Measurements from ENCODE around the gene USP30. TPM values are rescaled to one million over a fixed set of nuclear protein-coding genes. Genes with fewer than 3 reads are reported as not detected.

Gene USP30
- polyA plus RNA-seq, 4 donors = 24.1 to 26.9 (median 25.8) TPM

GRCh38 chr12:109120557-109120956 lies 68.2 kb downstream of the USP30 start:
- no peak for DNase-seq (ENCODE audit: low read depth in 4 of 4, low spot score in 3 of 4)

- DNase-seq (ENCODE audit: low read depth in 4 of 4, low spot score in 3 of 4) = no peak
These were observed 69.0 kb downstream of the USP30 start for GRCh38 chr12:109121346-109121880.

GRCh38 chr12:109124878-109125648 lies 72.7 kb downstream of the USP30 start:
- DNase-seq (ENCODE audit: low read depth in 4 of 4, low spot score in 3 of 4) = no peak

- no peak for DNase-seq (ENCODE audit: low read depth in 4 of 4, low spot score in 3 of 4)
These were observed 73.4 kb downstream of the USP30 start for GRCh38 chr12:109125791-109126190.

- no peak for DNase-seq (ENCODE audit: low read depth in 4 of 4, low spot score in 3 of 4)
These were observed 74.4 kb downstream of the USP30 start for GRCh38 chr12:109126784-109127183.

DNA sequence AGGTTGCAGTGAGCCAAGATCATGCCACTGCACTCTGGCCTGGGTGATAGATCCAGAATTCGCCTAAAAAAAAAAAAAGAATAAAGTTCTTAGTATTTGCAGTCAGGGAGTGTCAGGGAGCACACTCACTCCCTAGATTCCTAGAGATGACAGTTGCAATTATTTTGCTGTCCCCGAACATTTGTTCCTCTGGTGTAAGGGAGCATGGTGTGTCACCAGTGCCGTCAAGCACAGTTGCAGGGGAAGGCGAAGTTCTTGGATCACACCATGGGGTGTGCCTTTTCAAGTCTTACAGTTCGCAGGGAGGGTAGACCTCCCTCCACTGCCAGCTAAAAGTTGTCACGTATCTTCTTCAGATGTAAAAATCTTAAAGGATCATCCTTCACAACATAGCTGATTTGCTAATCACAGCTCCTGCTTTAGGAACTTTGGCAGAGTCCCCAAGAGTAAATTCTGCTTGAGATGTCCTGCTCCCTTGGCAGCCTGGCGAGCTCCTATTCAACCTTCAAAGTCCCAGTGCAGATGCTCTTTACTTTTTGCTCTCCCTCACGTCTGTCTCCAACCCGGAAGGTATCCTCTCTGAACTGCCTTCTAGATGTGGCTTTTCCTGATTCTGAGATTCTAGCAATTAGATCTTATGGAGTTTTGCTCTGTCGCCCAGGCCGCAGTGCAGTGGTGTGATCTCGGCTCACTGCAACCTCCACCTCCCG lies 75.3 kb downstream of the USP30 start:
- DNase-seq (ENCODE audit: low read depth in 4 of 4, low spot score in 3 of 4) = no peak

DNA sequence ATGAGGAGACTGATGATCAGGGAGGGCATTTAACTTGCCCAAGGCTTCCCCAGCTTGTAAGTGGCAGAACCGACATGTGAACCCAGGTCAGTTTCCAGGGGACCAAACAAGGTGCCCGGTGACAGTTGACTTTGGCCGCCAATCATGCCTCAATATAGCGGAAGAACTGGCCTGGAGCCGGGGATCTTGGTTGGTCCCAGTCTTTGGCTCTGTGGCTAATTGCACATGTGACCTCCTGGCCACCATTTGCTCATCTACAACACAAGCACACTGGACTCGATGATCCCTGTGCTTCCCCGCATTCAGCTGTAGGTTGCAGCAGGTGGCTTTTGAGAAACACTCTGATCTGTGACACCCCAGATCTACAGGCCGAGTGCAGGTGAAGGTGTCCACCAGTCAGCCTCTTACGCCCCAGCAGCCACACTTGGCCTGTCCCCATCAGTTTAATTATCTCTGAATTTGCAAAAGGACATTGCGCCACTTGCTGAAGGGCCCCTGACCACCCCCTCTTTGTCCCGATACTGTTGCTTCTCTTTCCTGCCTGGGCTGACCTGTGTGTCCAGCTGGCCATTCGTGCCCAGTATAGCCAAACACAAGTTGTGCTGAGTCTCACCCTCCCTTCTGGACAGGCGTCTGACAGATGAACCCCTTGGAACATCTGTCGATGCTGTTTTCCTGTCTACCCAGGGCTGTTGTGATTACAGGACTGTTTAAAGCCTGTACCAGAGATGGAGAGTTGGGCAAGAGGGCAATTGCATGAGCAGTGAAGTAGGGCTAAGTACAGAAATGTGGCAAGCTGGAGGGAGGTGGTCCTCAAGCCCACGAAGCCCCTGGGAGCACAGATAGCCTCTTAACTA lies 78.1 kb downstream of the USP30 start:
- DNase-seq (ENCODE audit: low read depth in 4 of 4, low spot score in 3 of 4) = no peak

DNA sequence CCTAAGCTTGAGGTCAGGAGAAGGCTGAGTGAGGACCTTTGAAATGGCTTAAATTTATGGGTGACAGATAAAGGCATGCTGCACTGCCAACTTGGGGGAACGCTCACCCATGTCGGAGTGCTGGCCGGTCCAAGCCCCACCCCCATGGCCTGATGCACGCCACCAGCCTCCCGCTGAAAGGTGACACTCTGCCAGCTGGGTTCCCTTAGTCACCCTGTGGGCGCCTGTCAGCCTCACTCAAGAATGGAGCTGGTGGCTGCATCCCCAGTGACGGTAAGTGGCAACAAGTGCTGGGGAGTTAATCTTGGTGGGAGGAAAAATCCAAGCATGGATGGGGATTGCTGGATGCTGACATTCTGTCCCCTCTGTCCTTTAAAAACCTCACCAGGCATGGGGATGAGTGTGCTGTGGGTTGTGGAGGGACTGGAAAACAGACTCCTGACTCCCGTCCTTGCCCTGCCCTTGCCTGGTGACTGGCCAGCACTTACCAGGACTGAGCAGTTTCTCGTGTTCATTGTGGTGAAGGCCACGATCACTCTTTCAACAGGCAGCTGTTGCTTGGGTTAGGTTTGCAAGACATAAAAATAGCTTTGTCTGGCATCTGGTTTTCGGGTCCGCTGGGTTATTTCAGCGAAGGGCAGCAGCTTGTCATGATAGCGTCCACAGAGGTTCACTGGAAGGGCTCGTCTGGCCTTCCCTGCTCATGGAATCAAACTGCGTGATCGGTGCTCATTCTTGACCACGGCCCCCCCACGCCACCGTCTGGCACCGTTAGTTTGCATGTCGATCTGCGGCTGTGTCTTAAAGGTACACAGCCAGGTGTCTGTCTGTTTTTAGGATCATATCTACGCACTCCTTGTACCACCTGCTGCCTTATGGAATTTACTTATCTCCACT lies 79.0 kb downstream of the USP30 start:
- DNase-seq (ENCODE audit: low read depth in 4 of 4, low spot score in 3 of 4) = peak in 1 of 4 donors; percentile 45

DNA sequence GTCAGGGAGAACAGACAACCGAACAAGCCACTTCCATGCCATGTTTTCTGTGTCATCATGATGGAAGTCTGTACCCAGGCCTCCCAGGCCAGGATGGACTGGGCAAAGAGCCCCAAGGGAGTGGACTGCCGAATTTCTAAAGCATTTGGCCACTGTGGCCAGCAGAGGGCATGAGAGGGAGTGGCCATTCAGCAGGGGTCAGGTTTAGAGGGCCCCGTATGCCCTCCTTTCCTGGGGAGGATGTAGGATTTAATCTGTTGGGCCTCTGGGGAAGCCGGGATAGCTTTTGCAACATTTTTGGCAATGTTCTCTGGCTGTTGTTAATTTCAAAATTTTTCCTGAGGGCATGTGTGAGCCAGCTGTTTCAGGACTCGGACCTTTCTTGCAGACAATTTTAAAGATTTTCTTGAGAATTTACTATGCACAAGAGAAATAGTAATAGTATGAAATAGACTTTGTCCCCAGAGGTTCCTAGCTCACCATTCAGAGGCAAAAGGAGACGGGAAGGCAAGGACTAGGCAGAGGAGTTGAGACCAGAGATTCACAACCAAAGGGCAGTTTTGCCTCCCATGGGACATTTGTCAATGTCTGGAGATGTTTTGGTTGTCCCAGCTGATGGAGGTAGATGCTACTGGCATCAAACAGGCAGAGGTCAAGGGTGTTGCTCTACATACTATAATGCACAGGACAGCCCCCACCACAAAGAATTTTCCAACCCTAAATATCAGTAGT lies 82.0 kb downstream of the USP30 start:
- no peak for DNase-seq (ENCODE audit: low read depth in 4 of 4, low spot score in 3 of 4)

DNA sequence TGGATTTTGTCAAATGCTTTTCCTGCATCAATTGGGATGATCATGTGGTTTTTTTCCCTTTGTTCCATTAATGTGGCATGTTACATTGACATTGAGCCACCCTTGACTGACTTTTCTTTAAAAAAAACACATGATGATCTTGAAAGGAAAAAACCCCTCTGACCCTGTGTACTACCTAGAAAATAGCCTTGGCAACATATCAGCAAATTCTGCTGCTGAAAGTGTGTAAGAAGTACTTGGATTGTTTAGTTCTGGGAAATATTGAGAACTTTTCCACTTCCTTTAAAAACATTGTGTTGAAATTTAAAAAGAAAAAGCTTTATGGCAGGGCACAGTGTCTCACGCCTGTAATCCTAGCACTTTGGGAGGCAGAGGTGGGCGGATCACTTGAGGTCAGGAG lies 84.7 kb downstream of the USP30 start:
- no peak for DNase-seq (ENCODE audit: low read depth in 4 of 4, low spot score in 3 of 4)

Other genes starting within 250 kb of the USP30 start
- gene SSH1, start 195.0 kb upstream of the USP30 start, polyA plus RNA-seq (ENCODE audit: insufficient read length in 4 of 4) = 10 to 100 TPM; 18.0 to 25.7 (median 22.2) TPM
- 1 to 10 TPM in 2 of 4 donors, under 1 TPM in 2; 0.33 to 1.1 (median 0.94) TPM for gene DAO, start 172.5 kb upstream of the USP30 start, polyA plus RNA-seq (ENCODE audit: insufficient read length in 4 of 4)
- under 1 TPM; 0.06 to 0.19 (median 0.14) TPM for gene SVOP, start 31.5 kb upstream of the USP30 start, polyA plus RNA-seq (ENCODE audit: insufficient read length in 4 of 4)
- gene ALKBH2, start 40.9 kb downstream of the USP30 start, polyA plus RNA-seq (ENCODE audit: insufficient read length in 4 of 4) = 10 to 100 TPM; 27.5 to 32.6 (median 30.0) TPM
- 10 to 100 TPM; 37.2 to 67.9 (median 65.6) TPM for gene UNG, start 45.0 kb downstream of the USP30 start, polyA plus RNA-seq (ENCODE audit: insufficient read length in 4 of 4)
- 10 to 100 TPM; 13.5 to 23.2 (median 18.4) TPM for gene ACACB, start 64.0 kb downstream of the USP30 start, polyA plus RNA-seq (ENCODE audit: insufficient read length in 4 of 4)